Measurements from ENCODE around the gene BMS1.
"Not testable (repeated sequence)": the region's sequence is repeated elsewhere in the genome, so short reads cannot be mapped to it uniquely, and the experiment has no call there.

BMS1 gene

GRCh38 chr10:42866115-42866995 is 83.8 kb downstream of the BMS1 start:
- DNase-seq, result no peak

DNA sequence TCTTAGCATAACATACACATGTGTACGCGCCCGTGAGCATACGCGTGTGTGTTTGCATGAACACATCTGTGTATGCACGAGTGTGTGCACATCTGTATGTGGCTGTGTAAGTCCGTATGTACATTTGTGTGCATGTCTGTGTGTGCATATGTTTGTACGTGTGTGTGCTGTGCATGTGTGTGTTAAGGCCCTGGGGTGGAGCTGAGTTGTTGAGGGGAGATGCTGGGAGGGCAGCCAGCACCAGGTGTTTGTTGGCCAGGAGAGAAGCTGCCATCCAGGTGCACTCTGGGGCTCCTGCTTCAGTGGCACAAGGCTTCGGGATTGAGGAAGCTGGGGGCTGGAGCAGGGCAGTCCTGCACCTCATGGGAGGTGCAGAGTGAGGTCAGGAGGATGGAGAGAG is 85.0 kb downstream of the BMS1 start:
- no peak for DNase-seq

DNA sequence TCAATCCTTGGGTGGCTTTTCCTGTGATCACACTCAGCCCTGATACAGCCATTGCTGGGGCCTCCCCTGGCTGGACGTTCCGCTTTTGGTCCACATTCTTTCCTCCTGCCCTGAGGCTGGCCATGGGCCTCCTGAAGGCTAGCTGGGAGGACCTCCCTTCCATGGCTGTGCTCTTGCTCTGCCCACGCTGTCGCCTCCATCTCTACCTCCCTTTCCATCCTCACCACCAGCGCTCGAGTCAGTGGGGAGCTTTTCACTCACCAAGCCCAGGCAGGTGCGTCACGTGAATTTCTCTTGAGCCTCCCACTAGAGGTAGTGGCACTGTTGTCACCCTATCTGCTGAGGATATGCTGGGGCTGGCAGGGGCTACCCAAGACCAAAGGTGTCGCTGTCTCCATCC is 85.9 kb downstream of the BMS1 start:
- DNase-seq, result no peak

- no peak for DNase-seq
Measured at GRCh38 chr10:42869977-42870350, 87.4 kb downstream of the BMS1 start.

DNA sequence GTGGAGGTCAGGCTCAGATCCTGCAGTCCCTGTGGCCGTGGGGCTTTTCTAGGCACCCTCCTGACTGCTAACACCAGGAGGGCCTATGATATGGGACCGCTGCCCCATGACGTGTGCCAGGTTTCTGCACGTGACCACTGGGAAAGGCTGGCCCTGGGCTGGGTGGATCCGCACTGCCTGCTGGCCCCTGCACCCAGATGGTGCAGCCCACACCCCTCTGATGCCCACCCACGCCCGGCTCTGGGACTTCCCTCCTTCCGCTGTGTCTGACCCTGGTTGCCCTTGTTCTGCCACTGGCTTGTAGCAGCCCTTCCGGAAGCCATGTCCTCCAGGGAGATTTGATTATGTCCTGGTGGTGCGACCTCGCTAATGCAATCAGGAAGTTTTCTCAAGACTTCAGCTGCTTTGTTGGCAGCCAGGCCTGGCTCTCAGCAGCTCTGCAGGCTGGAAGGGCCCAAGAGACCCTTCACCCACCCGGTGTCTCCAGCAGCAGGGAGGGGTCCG is 88.6 kb downstream of the BMS1 start:
- not testable (repeated sequence) for DNase-seq

DNA sequence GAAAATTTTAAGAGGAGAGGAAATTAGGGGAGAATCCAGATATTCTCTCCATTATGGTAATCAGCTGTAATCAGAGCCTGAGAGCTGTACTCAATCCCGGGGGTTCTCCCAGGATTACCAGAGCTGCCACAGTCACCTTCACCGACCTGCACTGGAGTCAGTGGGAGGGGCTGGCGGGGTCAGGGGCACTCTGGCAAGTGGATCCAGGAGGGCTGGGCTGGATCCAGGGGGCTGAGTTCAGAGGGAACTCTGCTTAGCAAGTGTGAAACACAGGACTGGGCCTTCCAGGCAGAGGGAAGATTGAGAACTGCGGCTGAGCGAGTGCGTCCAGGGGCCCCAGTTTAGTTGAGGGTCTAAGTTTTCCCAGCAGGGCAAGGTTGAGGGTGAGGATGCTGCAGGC is 89.2 kb downstream of the BMS1 start:
- DNase-seq, result no peak

DNA sequence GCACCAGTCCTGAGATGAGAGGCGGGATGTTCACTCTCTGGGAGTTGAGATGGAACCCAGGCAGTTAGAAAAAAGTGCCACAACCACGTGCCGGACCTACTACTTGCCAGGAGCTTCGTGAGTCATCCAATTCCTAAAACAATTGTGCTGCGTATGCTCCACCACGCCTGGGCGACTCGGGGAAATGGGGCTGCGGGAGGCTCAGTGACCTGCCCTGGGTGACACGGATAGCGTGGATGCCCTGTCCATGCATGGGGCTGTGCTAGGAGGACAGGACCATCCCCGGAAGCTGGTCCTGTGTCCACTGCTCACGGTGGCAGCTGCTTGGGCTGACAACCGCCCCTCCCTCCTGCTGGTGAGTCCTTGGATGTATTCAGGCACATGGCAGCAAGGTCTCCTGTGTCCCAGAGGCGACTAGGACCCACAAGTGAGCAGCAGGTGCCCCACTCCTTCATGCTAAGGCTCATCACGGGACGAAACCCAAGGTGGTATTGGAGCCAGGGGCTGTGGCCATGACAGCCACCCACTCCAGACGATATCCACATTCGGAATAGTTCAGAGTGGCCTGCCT is 90.4 kb downstream of the BMS1 start:
- DNase-seq, result no peak

GRCh38 chr10:42874713-42875387 is 92.3 kb downstream of the BMS1 start:
- no peak for DNase-seq

- no peak for DNase-seq
Measured at GRCh38 chr10:42875388-42875755, 92.8 kb downstream of the BMS1 start.

- no peak for DNase-seq
Measured at GRCh38 chr10:42875798-42876341, 93.3 kb downstream of the BMS1 start.

GRCh38 chr10:42876476-42876875 is 93.9 kb downstream of the BMS1 start:
- no peak for DNase-seq

DNA sequence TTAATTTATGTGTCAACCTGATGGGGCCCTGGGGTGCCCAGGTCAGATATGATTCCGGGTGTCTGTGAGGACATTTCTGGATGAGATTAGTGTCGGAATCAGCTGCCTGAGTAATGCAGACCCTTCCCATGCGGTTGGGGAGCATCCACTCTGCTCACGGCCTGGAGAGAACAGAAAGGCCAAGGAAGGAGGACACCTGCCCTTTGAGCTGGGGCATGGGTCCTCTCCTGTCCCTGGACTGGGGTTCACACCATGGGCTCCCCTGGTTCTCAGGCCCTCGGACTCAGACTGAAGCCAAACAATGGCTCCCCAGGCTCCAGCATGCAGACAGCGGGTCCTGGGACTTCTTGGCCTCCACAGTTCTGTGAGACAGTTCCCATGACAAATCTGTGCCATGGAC is 94.3 kb downstream of the BMS1 start:
- no peak for DNase-seq

GRCh38 chr10:42877496-42878030 is 95.0 kb downstream of the BMS1 start:
- DNase-seq, result no peak

GRCh38 chr10:42878134-42878820 is 95.7 kb downstream of the BMS1 start:
- no peak for DNase-seq

DNA sequence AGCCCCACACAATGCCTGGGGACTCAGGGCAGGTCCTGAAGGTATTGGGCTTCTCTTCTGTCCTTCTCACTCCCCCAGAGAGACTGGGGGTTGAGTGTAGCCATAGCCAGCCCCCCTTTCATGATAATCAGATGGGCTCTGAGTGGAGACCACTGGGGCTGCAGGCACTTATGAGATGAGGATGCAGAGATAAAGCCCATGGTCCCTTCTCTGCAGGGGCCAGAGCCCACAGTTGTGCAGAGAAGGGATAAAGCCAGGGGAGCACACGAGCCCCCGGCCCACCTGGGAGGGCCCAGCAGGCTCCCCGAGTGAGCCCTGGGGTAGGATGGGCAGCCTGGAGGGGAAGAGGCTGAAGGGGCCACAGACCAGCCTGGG is 96.2 kb downstream of the BMS1 start:
- DNase-seq, result no peak

GRCh38 chr10:42879380-42880254 is 97.0 kb downstream of the BMS1 start:
- DNase-seq, result no peak

DNA sequence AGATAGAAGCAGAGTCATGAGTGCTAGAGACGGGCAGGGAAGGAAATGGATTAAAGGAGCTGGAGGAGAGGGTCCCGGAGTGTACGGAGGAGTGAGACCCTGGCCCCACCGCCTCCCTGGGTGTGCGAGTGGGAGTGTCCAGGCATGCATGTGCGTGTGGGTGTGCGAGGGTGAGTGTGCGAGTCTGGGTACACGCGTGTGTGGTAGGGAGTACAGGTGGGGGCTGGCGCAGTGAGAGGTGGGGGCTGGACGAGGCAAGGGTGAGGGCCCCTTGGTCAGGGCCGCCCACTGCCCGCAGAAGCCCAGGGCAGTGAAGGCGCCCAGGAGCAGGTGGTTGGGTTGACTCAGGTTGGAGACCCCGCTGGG is 97.6 kb downstream of the BMS1 start:
- no peak for DNase-seq

- DNase-seq, result no peak
Measured at GRCh38 chr10:42882597-42882996, 100.0 kb downstream of the BMS1 start.
